Measurements from ENCODE around the gene TMEM271. TPM values are rescaled to one million over a fixed set of nuclear protein-coding genes. Genes with fewer than 3 reads are reported as not detected.
"Not testable (repeated sequence)": the region's sequence is repeated elsewhere in the genome, so short reads cannot be mapped to it uniquely, and the experiment has no call there.

The TMEM271 gene
- total RNA-seq, 1 experiment from 2014 or later: not detected

DNA sequence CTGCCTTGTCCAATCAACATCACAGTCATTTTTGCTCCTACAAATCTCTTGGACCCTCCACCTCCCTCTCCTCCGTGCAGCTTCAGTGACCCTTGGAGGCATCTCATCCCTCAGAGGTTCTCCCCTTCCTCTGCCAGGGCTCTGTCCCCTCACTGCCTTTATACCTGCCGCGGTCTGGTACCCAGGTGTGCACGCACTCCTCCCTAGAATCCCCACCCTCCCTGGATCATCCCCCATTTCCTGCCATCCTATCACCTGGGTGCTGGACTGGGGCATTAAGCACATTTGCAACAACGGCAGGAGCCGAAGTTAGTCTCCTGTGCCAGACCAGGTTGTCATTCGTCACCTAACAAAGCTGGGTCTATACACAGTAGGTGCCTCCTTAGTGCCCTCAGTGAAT is 10.1 kb downstream of the TMEM271 start:
- DNase-seq (ENCODE audit: low spot score): no peak

DNA sequence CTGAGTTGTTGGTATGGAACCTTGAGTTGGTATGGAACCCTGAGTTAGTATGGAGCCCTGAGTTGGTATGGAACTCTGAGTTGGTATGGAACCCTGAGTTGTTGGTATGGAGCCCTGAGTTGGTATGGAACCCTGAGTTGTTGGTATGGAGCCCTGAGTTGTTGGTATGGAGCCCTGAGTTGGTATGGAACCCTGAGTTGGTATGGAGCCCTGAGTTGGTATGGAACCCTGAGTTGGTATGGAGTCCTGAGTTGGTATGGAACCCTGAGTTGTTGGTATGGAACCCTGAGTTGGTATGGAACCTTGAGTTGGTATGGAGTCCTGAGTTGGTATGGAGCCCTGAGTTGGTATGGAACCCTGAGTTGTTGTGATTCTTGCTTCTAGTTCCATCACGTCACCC is 10.5 kb downstream of the TMEM271 start:
- DNase-seq (ENCODE audit: low spot score): not testable (repeated sequence)

- DNase-seq (ENCODE audit: low spot score): not testable (repeated sequence)
These were observed 13.6 kb downstream of the TMEM271 start for GRCh38 chr4:562458-562857.

DNA sequence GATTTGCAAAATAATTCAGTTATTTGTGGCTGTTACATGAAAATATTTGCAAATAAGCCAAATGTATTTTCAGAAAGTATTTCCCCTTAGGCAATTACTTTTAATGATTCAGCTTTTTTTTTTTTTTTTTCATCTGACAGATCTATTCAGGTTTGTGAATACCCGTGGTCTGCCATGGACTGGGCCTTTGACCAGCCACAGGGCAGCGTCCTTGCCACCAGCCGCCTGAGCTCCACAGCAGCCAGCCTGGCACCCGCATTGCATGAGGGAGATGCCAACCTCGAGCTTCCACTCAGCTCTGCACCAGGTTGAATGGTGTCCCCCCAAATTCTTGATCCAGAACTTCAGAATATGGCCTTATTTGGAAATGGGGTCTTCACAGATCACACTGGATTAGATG is 14.7 kb downstream of the TMEM271 start:
- DNase-seq (ENCODE audit: low spot score): no peak

DNA sequence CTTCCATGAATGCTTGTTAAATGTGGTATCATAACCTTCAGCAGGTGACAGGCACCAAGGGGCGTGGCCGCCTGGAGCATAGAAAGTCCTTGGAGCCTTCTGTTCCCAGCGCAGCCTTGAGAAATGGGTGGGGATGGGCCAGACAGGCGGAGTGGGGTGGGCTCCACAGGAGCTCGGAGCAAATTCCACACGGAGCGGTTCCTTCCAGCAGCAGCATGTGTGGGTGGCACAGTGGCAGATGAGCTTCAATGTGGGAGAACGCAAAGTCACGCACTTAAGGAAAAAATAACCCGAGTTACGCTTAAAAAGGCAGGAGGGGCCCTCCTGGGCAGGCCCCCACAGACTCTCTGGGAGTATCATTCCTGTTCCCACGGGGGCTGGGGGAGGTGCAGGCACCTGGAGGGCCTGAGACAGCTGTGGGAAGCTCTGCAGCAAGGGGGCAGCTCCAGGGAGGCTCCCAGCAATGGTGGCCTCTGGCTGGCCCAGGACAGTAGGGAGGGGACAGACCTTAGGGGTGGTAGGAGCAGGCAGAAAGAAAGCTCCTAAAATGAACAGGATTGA is 15.3 kb downstream of the TMEM271 start:
- DNase-seq (ENCODE audit: low spot score): no peak

DNA sequence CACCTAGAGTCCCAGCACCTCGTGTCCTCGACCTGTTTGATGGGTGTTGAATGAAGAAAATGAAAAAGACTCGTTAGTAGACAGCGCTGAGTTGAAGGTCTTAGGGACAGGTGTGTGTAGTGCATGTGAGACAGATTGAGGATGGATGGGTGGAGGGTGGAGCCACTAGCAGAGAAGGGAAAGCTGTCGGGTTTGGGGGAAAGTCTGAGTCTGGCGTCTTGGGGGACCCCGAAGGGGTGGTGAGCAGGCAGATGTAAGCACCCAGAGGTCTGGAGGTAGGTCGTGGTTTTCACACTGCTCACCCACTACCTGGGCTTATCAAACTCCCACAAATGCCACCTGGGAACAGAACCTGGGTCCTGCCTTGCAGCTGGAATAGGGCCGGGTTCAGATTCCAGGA is 16.0 kb downstream of the TMEM271 start:
- DNase-seq (ENCODE audit: low spot score): no peak

GRCh38 chr4:555566-556275 is 20.4 kb downstream of the TMEM271 start:
- DNase-seq (ENCODE audit: low spot score): no peak

DNA sequence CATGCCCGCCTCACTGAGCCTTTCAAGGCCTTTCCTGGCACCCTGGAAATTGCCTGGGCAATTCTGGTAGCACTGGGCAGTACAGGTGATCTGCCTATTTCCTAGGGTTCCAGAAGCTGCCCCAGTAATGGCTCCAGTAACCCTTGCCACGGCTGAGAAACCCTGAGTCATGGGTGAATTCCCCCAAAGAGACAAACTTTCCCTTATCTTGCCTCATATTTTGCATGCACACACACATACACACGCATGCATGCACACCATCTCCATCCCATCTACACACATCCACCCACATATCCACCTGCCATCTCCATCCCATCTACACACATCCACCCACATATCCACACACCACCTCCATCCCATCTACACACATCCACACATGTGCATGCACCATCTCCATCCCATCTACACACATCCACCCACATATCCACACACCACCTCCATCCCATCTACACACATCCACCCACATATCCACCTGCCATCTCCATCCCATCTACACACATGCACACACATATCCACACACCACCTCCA is 21.2 kb downstream of the TMEM271 start:
- not testable (repeated sequence) for DNase-seq (ENCODE audit: low spot score)

DNA sequence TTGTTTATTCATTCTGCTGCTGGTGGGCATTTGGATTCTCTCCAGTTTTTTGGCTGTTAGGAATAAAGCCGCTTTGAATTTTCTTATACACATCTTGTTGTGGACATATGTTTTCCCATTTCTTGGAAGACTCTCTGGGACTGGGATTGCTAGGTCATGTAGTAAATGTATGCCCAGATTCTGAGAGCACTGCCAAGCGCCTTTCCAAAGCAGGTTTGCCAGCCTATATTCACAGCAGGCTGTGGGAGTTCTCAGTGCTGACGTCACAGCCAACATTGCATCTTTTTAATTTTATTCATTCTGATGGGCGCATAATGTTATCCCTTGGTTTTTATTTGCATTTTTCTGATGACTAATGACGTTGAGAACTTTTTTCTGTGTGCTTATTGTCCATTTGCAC is 24.1 kb downstream of the TMEM271 start:
- DNase-seq (ENCODE audit: low spot score): no peak

DNA sequence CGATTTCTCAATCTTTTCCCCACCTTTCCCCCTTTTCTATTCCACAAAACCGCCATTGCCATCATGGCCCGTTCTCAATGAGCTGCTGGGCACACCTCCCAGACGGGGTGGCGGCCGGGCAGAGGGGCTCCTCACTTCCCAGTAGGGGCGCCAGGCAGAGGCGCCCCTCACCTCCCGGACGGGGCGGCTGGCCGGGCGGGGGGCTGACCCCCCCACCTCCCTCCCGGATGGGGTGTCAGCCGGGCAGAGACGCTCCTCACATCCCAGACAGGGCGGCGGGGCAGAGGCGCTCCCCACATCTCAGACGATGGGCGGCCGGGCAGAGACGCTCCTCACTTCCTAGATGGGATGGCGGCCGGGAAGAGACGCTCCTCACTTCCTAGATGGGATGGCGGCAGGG is 25.8 kb downstream of the TMEM271 start:
- not testable (repeated sequence) for DNase-seq (ENCODE audit: low spot score)

DNA sequence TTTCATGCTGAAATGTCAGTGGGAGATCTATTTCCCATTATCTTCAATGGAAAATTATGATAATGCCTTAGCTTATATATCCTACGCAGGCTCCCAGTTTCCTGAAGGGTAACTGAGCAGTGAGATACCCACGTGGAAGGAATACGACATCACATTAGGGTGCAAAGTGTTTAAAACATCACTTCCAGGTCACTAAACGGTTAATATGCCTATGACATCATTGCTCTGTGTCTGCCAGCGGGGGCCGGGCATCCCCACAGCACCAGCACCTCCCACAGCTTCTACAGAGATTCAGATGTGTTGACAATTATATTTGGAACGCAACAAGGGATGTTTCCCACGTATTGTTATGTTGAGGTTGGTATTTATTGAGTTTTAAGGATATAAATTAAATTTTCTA is 27.1 kb downstream of the TMEM271 start:
- no peak for DNase-seq (ENCODE audit: low spot score)

DNA sequence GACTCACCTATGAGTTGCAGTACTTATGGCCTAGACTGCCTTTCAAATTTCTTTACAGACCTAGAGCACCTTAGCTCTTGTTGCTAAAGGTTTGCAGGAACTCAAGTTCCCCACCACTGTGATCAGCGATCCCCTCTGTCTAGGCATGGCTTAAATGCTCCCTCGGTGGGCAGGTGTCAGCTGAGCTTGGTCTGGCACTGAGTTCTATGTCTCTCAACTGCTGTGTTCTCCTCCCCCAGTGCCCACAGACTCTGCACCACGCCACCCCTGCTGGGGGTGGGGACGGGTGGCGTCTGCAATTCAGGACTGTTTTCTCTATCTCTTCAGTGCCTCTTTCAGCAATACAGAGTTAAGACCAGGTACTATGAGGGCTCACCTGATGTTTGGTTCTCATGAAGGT is 30.5 kb downstream of the TMEM271 start:
- no peak for DNase-seq (ENCODE audit: low spot score)

DNA sequence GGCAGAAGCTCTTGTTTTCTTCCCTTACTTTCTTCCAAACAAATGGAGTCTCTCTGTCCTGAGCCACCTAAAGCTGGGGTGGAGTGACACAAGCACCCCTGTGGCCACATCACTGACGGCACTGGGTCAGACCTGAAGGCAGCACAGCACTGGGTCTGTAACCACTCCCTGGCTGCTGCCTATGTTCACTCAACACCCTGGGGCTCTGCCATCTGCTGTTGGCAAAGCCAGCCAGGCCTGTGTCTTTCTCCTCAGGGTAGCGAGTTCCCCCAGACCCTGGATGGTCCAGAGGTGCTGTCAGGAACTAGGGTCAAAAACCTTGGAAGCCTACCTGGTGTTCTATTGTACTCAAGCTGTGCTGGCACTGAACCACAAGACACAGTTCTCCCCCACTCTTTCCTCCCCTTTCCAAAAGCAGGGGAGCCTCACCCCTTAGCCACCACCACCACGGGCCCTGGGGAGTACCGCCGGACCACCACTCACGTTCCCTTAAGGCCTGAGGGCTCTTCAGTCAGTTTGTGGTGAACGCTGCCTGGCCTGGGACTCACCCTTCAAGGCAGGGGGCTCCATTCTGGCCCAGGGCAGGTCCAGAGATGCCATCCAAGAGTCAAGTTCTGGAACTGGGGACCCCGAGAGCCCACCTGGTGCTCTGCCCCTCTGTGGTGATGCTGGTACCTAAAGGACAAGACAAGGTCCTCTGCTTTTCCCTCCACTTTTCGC is 31.5 kb downstream of the TMEM271 start:
- DNase-seq (ENCODE audit: low spot score): no peak

DNA sequence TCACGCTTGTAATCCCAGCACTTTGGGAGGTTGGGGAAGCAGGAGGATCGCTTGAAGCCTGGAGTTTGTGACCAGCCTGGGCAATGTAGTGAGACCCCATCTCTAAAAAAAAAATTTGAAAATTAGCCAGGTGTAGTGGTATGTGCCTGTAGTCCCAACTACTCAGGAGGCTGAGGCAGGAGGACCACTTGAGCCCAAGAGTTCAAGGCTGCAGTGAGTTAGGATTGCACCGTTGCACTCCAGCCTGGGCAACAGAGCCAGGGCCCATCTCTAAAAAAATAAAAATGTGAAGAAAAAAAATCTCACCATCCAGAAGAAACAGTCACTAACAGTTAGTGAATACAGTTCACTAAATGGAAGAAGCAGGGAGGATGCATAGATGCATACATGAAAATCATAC is 34.8 kb downstream of the TMEM271 start:
- DNase-seq (ENCODE audit: low spot score): no peak

DNA sequence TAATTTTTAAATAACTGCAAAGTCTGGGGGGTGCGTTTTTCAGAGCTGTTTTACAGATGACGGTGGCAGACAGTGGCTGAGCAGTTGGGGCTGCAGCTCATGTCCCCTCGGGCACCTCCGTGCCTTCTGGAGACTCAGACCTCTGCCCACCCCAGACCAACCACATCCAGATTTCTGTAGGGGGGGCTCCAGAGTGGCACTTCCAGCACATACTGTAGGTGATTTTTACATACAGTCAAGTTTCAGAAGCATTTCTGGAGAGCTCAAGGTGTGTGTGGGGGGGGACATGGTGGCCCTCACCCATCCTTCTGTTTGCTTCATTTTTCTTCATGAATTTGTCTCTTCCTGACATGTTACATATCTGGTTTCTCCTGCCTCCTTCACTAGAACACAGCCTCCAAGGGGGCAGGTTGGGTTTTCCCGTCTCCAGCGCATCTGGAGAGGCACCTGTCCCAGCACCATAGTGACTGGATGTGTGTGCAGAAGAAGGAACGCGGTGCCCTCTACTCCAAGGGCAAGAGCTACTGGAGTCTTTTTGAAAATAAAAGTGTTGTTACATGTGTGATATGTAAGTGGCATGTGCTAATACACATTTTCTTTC is 37.5 kb downstream of the TMEM271 start:
- DNase-seq (ENCODE audit: low spot score): no peak

GRCh38 chr4:537436-538264 is 38.4 kb downstream of the TMEM271 start:
- DNase-seq (ENCODE audit: low spot score): no peak

GRCh38 chr4:536351-536972 is 39.6 kb downstream of the TMEM271 start:
- no peak for DNase-seq (ENCODE audit: low spot score)

- DNase-seq (ENCODE audit: low spot score): no peak
These were observed 40.2 kb downstream of the TMEM271 start for GRCh38 chr4:535924-536281.

- no peak for DNase-seq (ENCODE audit: low spot score)
These were observed 40.7 kb downstream of the TMEM271 start for GRCh38 chr4:535181-535923.

DNA sequence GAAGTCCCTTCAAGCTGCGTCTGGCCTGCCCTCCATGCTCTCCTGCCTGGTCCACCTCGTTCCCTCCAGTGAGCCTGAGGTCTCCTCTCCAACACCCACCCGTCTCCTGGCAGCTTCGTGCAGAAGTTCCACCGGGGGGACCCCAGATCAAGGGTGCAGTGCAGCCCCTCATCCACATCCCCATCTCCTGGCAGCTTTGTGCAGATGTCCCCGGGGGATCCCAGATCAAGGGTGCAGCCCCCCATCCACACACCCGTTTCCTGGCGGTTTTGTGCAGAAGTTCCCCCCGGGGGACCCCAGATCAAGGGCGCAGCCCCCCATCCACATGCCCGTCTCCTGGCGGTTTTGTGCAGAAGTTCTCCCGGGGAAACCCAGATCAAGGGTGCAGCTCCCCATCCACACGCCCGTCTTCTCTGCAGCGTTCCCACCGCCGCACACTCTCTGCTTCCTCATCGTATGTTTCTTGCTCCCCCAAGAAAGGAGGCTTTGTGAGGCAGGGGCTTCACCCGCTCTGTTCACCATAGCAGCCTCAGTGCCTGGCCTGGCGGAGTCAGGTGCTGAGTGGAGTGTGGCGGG is 41.4 kb downstream of the TMEM271 start:
- DNase-seq (ENCODE audit: low spot score): no peak
